Measurements from ENCODE around the gene TTC23L. TPM values are rescaled to one million over a fixed set of nuclear protein-coding genes. Genes with fewer than 3 reads are reported as not detected.
A peak's percentile ranks its signal among the peaks of the same experiment; 100 is the strongest.
"Not testable (repeated sequence)": the region's sequence is repeated elsewhere in the genome, so short reads cannot be mapped to it uniquely, and the experiment has no call there.

Gene TTC23L
- total RNA-seq, 1 experiment from 2014 or later = 0.40 TPM

- DNase-seq (ENCODE audit: low read depth, low spot score) = peak; percentile 15
- in situ Hi-C loops (cut with HindIII; ENCODE audit: low pct_unique_long_range_greater_than_20kb, low sequenced_read_pairs) = no loop called here
Measured at GRCh38 chr5:34897646-34898045, 58.7 kb downstream of the TTC23L start.

GRCh38 chr5:34898258-34898895 lies 59.4 kb downstream of the TTC23L start:
- in situ Hi-C loops (cut with HindIII; ENCODE audit: low pct_unique_long_range_greater_than_20kb, low sequenced_read_pairs) = no loop called here

GRCh38 chr5:34899066-34899465 lies 60.1 kb downstream of the TTC23L start:
- peak; percentile 25 for DNase-seq (ENCODE audit: low read depth, low spot score)
- in situ Hi-C loops (cut with HindIII; ENCODE audit: low pct_unique_long_range_greater_than_20kb, low sequenced_read_pairs) = no loop called here

More at GRCh38 chr5:34898258-34898895, 59.4 kb downstream of the TTC23L start:
- peak; percentile 92 for DNase-seq (ENCODE audit: low read depth, low spot score)

- DNase-seq (ENCODE audit: low read depth, low spot score) = no peak
- in situ Hi-C loops (cut with HindIII; ENCODE audit: low pct_unique_long_range_greater_than_20kb, low sequenced_read_pairs) = no loop called here
Measured at GRCh38 chr5:34900652-34901051, 61.7 kb downstream of the TTC23L start.

GRCh38 chr5:34903260-34903659 lies 64.3 kb downstream of the TTC23L start:
- in situ Hi-C loops (cut with HindIII; ENCODE audit: low pct_unique_long_range_greater_than_20kb, low sequenced_read_pairs) = no loop called here
- no peak for DNase-seq (ENCODE audit: low read depth, low spot score)

GRCh38 chr5:34905564-34905963 lies 66.6 kb downstream of the TTC23L start:
- DNase-seq (ENCODE audit: low read depth, low spot score) = peak; percentile 46
- in situ Hi-C loops (cut with HindIII; ENCODE audit: low pct_unique_long_range_greater_than_20kb, low sequenced_read_pairs) = no loop called here

- DNase-seq (ENCODE audit: low read depth, low spot score) = no peak
- in situ Hi-C loops (cut with HindIII; ENCODE audit: low pct_unique_long_range_greater_than_20kb, low sequenced_read_pairs) = no loop called here
Measured at GRCh38 chr5:34913072-34913471, 74.1 kb downstream of the TTC23L start.

GRCh38 chr5:34914671-34915138 lies 75.7 kb downstream of the TTC23L start:
- in situ Hi-C loops (cut with HindIII; ENCODE audit: low pct_unique_long_range_greater_than_20kb, low sequenced_read_pairs) = no loop called here
- peak; percentile 40 for DNase-seq (ENCODE audit: low read depth, low spot score)

GRCh38 chr5:34915139-34915855 lies 76.3 kb downstream of the TTC23L start, which contains the start of the genes BRIX1 and RAD1:
TSS of gene BRIX1 (plus strand) at chr5:34915711. CDS start at chr5:34915739, 28 bp downstream.
TSS of gene RAD1 (minus strand) at chr5:34915504. CDS start at chr5:34914892, 612 bp downstream.
- in situ Hi-C loops (cut with HindIII; ENCODE audit: low pct_unique_long_range_greater_than_20kb, low sequenced_read_pairs) = no loop called here
- DNase-seq (ENCODE audit: low read depth, low spot score) = peak; percentile 99

- no peak for DNase-seq (ENCODE audit: low read depth, low spot score)
- in situ Hi-C loops (cut with HindIII; ENCODE audit: low pct_unique_long_range_greater_than_20kb, low sequenced_read_pairs) = no loop called here
Measured at GRCh38 chr5:34915856-34916192, 76.9 kb downstream of the TTC23L start.

GRCh38 chr5:34916518-34916917 lies 77.6 kb downstream of the TTC23L start:
- in situ Hi-C loops (cut with HindIII; ENCODE audit: low pct_unique_long_range_greater_than_20kb, low sequenced_read_pairs) = no loop called here
- DNase-seq (ENCODE audit: low read depth, low spot score) = no peak

GRCh38 chr5:34918025-34918424 lies 79.1 kb downstream of the TTC23L start:
- no peak for DNase-seq (ENCODE audit: low read depth, low spot score)
- in situ Hi-C loops (cut with HindIII; ENCODE audit: low pct_unique_long_range_greater_than_20kb, low sequenced_read_pairs) = no loop called here

GRCh38 chr5:34919077-34919476 lies 80.1 kb downstream of the TTC23L start:
- in situ Hi-C loops (cut with HindIII; ENCODE audit: low pct_unique_long_range_greater_than_20kb, low sequenced_read_pairs) = no loop called here
- peak; percentile 57 for DNase-seq (ENCODE audit: low read depth, low spot score)

GRCh38 chr5:34923256-34923655 lies 84.3 kb downstream of the TTC23L start:
- in situ Hi-C loops (cut with HindIII; ENCODE audit: low pct_unique_long_range_greater_than_20kb, low sequenced_read_pairs); DNase-seq (ENCODE audit: low read depth, low spot score): not testable (repeated sequence)

GRCh38 chr5:34923694-34924461 lies 84.9 kb downstream of the TTC23L start:
- in situ Hi-C loops (cut with HindIII; ENCODE audit: low pct_unique_long_range_greater_than_20kb, low sequenced_read_pairs) = no loop called here

GRCh38 chr5:34924462-34924765 lies 85.5 kb downstream of the TTC23L start:
- DNase-seq (ENCODE audit: low read depth, low spot score) = no peak
- in situ Hi-C loops (cut with HindIII; ENCODE audit: low pct_unique_long_range_greater_than_20kb, low sequenced_read_pairs) = no loop called here

More at GRCh38 chr5:34923694-34924461, 84.9 kb downstream of the TTC23L start:
- DNase-seq (ENCODE audit: low read depth, low spot score) = peak; percentile 60

GRCh38 chr5:34926318-34926888 lies 87.4 kb downstream of the TTC23L start:
- in situ Hi-C loops (cut with HindIII; ENCODE audit: low pct_unique_long_range_greater_than_20kb, low sequenced_read_pairs) = no loop called here
- no peak for DNase-seq (ENCODE audit: low read depth, low spot score)

GRCh38 chr5:34927785-34928184 lies 88.8 kb downstream of the TTC23L start:
- no peak for DNase-seq (ENCODE audit: low read depth, low spot score)
- in situ Hi-C loops (cut with HindIII; ENCODE audit: low pct_unique_long_range_greater_than_20kb, low sequenced_read_pairs) = no loop called here
